ENCODE data around the gene DNAH2.

DNAH2 gene

GRCh38 chr17:7702776-7703175 lies 14.8 kb upstream of the DNAH2 start:
- DNase-seq (ENCODE audit: low read depth) = no peak

DNA sequence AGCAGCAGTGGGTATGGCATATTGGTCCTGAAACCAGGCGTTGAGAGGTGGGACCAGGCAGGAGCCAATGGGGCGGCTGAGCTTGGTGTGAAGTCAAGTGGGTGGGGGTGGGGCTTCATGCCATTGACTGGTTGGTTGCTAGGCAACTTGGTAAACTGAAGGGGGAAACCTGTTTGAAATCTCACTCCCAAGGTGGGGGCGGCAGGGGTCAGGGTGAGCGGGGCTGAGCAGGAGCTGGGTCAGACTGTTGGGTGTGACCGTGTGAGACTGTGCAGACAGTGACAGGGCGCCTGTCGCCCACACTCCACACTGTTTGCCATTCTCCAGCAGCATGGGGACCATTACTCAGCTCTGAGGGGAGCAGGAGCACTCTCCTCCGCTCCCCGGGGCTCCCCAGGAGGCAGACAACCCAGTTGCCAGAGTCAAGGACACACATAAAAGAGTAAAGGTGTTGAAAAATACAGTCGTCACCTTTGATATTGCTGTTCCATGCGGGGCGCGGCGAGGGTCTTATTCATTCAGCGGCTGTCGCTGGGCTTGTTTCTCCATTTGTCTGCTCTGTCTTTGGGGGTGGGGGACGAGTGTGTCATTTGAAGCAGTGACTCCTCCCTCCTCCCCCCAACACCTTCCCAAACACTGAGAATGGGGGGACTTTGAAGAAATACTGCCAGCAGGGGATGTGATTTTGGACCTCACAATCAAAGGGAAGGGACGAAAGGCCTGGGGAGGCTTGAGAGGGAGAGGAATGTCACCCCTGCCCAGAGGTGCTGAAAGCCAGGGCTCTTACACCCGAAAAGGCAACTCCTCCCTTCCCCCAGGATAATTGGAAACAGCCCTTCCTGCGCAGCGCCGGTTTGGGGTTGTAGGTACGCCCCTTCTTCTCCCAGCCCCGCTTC lies 13.7 kb upstream of the DNAH2 start:
- DNase-seq (ENCODE audit: low read depth) = no peak

DNA sequence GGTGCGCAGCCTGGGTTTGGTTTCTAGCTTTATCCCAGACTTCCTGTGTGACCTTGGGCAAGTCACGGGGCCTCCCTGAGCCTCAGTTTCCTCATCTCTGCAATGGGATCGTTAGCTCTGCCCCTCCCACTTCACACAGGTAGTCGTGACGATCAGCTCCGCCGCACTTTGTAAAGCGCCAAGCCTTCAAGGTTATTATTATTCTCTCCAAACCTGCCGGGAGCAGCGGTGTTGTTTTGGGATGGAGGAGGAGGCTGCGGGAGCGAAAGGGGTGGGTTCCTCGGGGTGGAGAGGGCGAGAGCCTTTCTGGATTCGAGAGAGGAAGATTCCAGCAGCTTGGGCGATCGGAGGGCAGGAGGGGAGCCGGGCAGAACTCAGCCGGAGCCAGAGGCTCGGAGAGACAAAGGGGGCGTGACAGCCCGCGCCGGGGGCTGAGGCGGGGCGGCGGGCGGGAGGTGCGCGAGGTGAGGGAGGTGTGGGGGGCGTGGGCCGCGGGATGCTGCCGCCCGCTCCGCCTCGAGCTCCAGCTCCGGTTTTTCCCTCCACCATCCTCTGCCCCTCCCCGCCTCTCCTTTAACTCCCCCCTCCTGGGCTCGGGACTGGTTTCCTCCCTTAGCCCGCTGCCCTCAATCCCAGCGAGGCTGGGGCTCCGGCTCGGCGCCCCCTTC lies 12.8 kb upstream of the DNAH2 start, which contains the start of gene EFNB3:
TSS of gene EFNB3 (plus strand) at position 602 of the 668 bp plus-strand sequence. CDS start 397 bp downstream, outside the sequence.
- no peak for DNase-seq (ENCODE audit: low read depth)

DNA sequence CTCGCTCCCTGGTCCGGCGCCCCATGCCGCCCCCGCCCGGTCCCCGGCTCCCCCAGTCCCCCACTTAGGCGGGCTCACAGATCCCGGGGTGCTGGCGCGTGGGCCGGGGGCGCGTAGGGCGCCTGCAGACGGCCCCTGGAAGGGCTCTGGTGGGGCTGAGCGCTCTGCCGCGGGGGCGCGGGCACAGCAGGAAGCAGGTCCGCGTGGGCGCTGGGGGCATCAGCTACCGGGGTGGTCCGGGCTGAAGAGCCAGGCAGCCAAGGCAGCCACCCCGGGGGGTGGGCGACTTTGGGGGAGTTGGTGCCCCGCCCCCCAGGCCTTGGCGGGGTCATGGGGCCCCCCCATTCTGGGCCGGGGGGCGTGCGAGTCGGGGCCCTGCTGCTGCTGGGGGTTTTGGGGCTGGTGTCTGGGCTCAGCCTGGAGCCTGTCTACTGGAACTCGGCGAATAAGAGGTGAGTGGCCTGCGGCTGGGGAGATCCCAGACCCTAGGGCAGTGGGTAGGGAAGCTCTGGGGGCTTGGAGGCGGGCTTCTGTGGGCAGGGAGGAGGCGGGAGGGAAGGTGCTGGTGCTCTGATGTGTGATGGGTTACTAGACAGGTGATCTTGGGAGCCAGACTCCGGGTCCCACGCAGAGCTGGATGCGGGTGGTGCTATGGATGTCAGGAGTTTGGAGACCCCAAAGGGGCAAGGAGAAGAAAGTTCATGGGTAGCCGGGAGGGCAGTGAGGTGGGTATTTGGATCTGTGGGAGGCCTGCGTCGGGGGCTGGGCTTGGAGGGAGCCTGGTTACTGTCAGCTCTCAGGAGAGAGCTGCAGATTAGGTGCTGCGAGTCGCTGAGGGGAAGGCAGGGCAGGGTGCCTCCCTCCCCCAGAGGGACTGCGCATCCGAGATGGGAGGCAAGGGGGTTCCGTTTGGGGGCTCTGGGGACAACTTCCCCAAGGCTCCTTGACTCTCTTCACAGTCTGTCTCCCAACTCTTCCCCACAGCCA lies 12.0 kb upstream of the DNAH2 start:
- DNase-seq (ENCODE audit: low read depth) = no peak

DNA sequence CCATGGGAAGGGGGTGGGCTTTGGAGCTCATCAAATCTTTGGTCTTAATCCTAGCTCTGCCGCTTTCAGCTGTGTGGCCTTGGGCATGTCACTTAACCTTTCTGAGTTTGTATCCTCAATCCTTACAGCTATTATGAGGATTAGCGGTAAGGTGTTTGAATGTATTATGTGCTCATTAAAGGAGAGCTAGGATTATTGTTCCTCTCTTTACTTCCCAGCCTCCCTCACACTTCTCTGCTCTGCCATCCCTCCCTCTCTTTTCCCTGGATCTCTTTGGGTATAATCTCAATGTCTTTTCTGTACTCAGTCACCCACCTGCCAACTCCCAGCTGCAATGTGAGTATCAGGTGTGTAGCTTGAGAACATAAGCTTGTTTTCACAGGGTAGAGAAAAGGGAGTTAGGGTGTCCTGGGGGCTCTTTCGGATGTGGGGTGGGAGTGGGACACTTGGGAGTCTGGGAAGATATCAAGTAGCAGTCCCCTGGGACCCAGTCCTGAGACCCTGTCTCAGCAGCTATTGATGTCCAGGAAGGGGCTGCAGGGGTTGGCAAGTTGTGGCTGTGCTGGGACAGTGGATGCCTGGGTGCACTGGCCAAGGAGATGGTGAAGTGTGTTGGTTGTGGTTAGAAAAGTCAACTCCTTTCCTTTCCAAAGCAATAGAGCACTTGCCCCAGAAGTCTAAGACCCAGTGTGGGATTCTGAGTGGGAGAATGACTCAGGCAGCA lies 10.8 kb upstream of the DNAH2 start:
- DNase-seq (ENCODE audit: low read depth) = no peak

- no peak for DNase-seq (ENCODE audit: low read depth)
Measured at GRCh38 chr17:7707446-7707845, 10.1 kb upstream of the DNAH2 start.

- DNase-seq (ENCODE audit: low read depth) = no peak
Measured at GRCh38 chr17:7707858-7708750, 9.4 kb upstream of the DNAH2 start.

DNA sequence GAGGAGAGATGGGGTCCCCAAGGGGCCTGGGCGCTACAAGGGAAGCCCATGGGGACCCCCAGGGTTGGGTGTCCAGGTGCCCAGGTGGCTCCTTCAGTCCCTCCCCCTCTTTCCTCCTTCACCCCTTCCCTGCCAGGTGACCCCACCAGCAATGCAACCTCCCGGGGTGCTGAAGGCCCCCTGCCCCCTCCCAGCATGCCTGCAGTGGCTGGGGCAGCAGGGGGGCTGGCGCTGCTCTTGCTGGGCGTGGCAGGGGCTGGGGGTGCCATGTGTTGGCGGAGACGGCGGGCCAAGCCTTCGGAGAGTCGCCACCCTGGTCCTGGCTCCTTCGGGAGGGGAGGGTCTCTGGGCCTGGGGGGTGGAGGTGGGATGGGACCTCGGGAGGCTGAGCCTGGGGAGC lies 8.5 kb upstream of the DNAH2 start:
- DNase-seq (ENCODE audit: low read depth) = no peak

DNA sequence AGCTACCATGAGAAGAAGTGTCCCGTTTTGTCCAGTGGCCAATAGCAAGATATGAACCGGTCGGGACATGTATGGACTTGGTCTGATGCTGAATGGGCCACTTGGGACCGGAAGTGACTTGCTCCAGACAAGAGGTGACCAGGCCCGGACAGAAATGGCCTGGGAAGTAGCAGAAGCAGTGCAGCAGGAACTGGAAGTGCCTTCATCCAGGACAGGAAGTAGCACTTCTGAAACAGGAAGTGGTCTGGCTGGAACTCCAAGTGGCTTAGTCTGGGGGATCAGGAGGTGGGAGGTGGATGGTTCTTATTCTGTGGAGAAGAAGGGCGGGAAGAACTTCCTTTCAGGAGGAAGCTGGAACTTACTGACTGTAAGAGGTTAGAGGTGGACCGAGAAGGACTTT lies 7.2 kb upstream of the DNAH2 start:
- no peak for DNase-seq (ENCODE audit: low read depth)

- no peak for DNase-seq (ENCODE audit: low read depth)
Measured at GRCh38 chr17:7711051-7711755, 6.3 kb upstream of the DNAH2 start.

GRCh38 chr17:7712111-7712771 lies 5.3 kb upstream of the DNAH2 start:
- DNase-seq (ENCODE audit: low read depth) = no peak

GRCh38 chr17:7713782-7714181 lies 3.8 kb upstream of the DNAH2 start:
- DNase-seq (ENCODE audit: low read depth) = no peak

DNA sequence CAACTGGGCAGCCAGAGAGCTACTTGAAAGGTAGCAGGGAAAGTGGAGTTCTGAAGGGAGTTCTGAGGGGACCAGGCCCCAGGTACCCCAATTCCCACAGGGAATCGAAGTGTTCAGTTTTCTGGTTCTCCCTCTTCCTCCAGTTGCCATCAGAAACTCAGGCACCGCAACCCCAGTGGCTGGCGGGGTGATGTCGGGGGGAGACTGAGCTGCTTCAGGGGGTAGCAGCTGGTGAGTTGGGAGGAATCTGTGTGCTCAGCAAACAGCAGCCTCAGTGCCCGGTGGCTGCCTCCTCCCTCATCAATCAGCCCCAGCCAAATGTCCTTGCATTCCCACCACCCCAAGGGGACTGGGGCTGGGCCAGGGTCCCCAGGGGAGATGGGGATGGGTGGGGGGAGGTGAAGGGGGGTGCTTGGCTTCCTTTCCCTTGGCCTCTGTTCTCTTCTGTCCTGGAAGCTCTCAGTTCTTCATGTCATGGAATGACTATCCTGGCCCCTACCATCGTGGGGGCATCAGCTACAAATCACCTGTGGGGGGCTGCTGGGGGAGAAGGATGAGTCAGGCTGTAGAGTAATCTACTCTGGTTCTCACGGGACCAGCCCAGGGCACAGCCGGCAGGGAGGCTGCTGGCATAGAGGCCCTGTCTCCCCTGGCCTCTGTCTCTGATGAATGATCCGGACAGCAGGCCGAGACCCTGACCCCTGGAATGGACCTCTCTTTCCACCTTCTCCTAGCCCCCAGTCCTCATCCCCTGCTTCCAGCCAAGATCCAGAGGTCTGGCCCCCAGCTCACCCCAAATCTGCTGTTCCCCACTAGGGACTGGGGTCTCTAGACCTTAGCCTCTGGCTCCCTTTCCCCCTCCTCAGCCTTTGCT lies 2.6 kb upstream of the DNAH2 start:
- no peak for DNase-seq (ENCODE audit: low read depth)

DNA sequence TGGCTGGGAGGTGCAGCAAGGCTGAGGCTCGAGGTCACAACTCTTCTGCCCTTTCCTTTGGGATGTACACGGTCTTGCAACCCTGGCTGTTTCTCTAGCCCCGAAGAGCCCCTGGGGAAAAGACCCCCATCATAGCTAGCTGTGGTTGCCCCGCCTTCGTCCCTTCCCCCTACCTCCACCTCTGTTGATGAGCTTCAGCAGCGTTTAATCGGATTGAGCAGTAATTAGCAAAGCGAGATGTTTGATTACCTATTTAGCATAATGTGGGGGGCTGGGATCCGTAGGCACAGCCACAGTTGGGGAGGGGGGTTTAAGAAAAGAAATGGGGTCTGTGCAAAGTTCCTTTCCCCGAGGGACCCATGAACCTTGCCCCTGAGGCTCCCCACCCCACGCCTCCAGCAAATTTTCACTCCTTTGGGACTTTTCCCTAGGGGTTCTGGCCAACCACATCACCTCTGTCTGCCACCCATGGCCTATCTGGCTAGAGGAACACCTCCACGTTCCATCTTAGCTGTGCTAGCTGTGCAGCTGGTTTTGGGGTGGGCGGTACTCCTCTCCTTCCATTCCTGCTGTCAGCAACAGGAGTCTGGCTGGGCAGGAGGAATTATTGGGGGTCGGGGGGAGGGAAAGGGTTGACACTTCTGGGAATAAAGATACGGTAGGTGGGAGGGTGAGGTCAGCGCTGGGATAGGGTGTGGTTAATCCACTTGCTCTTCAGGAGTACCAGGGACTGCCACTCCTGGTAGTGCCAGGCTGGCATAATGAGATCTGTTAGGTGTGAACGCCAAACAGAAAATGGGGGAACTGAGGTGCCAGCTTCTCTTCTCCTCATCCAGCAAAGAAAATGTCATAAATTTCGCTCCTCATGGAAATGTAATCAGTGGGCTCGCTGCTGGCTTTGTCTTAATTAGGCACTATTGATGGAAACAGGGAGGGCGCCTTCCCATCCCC lies 1.3 kb upstream of the DNAH2 start:
- no peak for DNase-seq (ENCODE audit: low read depth)

DNA sequence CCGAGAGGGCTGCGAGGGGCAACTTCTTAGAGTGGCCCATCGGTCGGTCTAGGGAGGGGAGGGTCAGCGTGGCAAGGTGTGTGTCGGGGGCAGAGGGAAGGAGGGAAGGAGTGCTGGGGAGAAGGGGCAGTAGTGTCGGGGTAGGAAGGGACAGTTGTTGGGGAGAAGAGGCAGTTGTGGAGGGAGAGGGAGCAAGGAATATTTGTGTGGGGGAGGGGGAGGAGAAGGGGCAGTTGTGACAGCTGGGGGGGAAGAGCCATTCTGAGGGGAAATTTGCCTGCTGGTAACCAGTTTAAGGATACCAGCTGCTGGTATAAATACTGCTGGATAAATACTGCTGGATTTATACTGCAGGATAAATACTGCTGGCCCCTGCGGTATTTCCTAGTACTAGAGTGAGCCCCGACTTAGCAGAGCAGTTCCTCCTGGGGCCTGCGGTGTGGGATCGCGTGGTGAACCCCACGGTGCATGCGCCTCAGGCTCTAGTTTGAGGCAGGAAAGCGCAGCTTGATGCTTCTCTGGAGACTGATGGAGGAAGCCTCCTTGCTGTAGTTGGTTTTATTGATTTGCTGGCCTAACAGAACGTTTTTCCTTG lies 309 bp downstream of the DNAH2 start:
- peak; percentile 19 for DNase-seq (ENCODE audit: low read depth)

- no peak for DNase-seq (ENCODE audit: low read depth)
Measured at GRCh38 chr17:7719661-7720060, 2.1 kb downstream of the DNAH2 start.

GRCh38 chr17:7720125-7720524 lies 2.6 kb downstream of the DNAH2 start:
- no peak for DNase-seq (ENCODE audit: low read depth)

Measured in stimulated activated CD8-positive, alpha-beta memory T cell treated with anti-CD3 and anti-CD28 coated beads, Interleukin-4, amount 100 ng/mL, for 24 hours (primary cell).